Hepatocyte (in vitro differentiated cells): Measurements from ENCODE around the gene AZIN2. TPM values are rescaled to one million over a fixed set of nuclear protein-coding genes. Genes with fewer than 3 reads are reported as not detected.

Source experiments
- DNase-seq: peaks from one replicate; pipeline ENCODE4 v3.0.0-alpha.2; 2016; ENCODE audit warnings: low spot score
- H2AFZ ChIP-seq: fragments of 200-600 bp; sonication (generic); 2 replicates; pipeline ENCODE4 v1.6.0; 2016; ENCODE audit warnings: antibody characterized with exemption, mild to moderate bottlenecking
- H3K27ac ChIP-seq: fragments of 200-600 bp; sonication (generic); 2 replicates; pipeline ENCODE4 v1.5.1; 2016; ENCODE audit warnings: mild to moderate bottlenecking
- H3K27me3 ChIP-seq: fragments of 200-600 bp; sonication (generic); 2 replicates; pipeline ENCODE4 v1.6.1; 2016
- H3K36me3 ChIP-seq: fragments of 200-600 bp; sonication (generic); replicated peaks from 2 replicates; pipeline ENCODE4 v1.5.1; 2016; ENCODE audit warnings: low read depth; ENCODE audit not compliant: insufficient read depth
- H3K4me1 ChIP-seq: fragments of 200-600 bp; sonication (generic); 2 replicates; pipeline ENCODE4 v1.5.1; 2016; ENCODE audit warnings: mild to moderate bottlenecking, moderate library complexity; ENCODE audit not compliant: insufficient read depth
- H3K4me2 ChIP-seq: fragments of 200-600 bp; sonication (generic); 2 replicates; pipeline ENCODE4 v1.6.0; 2016
- H3K4me3 ChIP-seq: fragments of 200-600 bp; sonication (generic); 2 replicates; pipeline ENCODE4 v1.5.1; 2016; ENCODE audit warnings: mild to moderate bottlenecking
- H3K79me2 ChIP-seq: fragments of 200-600 bp; sonication (generic); 2 replicates; pipeline ENCODE4 v1.6.0; 2017; ENCODE audit warnings: mild to moderate bottlenecking
- H3K9me2 ChIP-seq: fragments of 200-600 bp; sonication (generic); replicated peaks from 2 replicates; pipeline ENCODE4 v1.6.0; 2017; ENCODE audit warnings: mild to moderate bottlenecking; ENCODE audit not compliant: insufficient read depth
- H3K9me3 ChIP-seq: fragments of 200-600 bp; sonication (generic); 2 replicates; pipeline ENCODE4 v1.5.1; 2016; ENCODE audit warnings: low read depth, mild to moderate bottlenecking
- H4K20me1 ChIP-seq: fragments of 200-600 bp; sonication (generic); 2 replicates; pipeline ENCODE4 v1.6.0; 2016; ENCODE audit warnings: mild to moderate bottlenecking; ENCODE audit not compliant: insufficient read depth, poor library complexity, severe bottlenecking
- CTCF ChIP-seq: fragments of 200-600 bp; sonication (generic); IDR thresholded peaks from 2 replicates; pipeline ENCODE4 v1.5.1; 2016; ENCODE audit warnings: antibody characterized with exemption, mild to moderate bottlenecking; ENCODE audit not compliant: poor library complexity
- EZH2 ChIP-seq: fragments of 200-600 bp; sonication (generic); IDR thresholded peaks from 2 replicates; pipeline ENCODE4 v1.6.1; 2016; ENCODE audit warnings: antibody characterized with exemption, mild to moderate bottlenecking, borderline replicate concordance
- EZH2phosphoT487 ChIP-seq: fragments of 200-600 bp; sonication (generic); IDR thresholded peaks from one replicate; pipeline ENCODE4 v1.6.1; 2018; ENCODE audit warnings: antibody characterized with exemption, mild to moderate bottlenecking, low read depth, moderate library complexity; ENCODE audit not compliant: unreplicated experiment, severe bottlenecking
- WGBS: methylation state at CpG from one replicate; pipeline ENCODE4 v1.1.6; 2016; ENCODE audit warnings: low lambda C conversion rate; ENCODE audit errors: missing lambda C conversion rate; 5-methylcytosine and 5-hydroxymethylcytosine counted together
- polyA plus RNA-seq: library from polyadenylated mRNA; unstranded; fragments of >200 nt; fragmentation: Nextera tagmentation; extraction: Ambion mirVana; gene quantifications from 2 replicates; pipeline ENCODE4 v1.2.1, GENCODE V29; 2016
- total RNA-seq: library from RNA; depleted of rRNA; stranded (reverse); fragments of >200 nt; gene quantifications from 2 replicates; pipeline ENCODE4 v1.2.3, GENCODE V29; 2014

The AZIN2 gene
- total and polyA plus RNA-seq, 2 experiments from 2014 or later: 1.8 to 2.8 TPM

- no peak for DNase-seq
- Histone ChIP-seq H3K9me2 (no peaks in the 10 kb centered on the region), H3K36me3 (no peaks in the 10 kb centered on the region), H4K20me1 (no peaks in the 10 kb centered on the region), H3K27me3 (no peaks in the 10 kb centered on the region), H3K27ac (no peak overlapping the region), H3K4me3 (no peak overlapping the region), H3K4me2 (no peak overlapping the region), H2AFZ (no peak overlapping the region), H3K4me1 (no peaks in the 10 kb centered on the region), H3K79me2 (no peaks in the 10 kb centered on the region), H3K9me3 (no peaks in the 10 kb centered on the region)
- TF ChIP-seq EZH2 (no peak), EZH2phosphoT487 (no peak), CTCF (no peak)
- 88% methylated on average over 7 of the region's 7 CpGs for WGBS
These were observed 15.5 kb downstream of the AZIN2 start for GRCh38 chr1:33096363-33097005.

- H3K27me3 ChIP-seq: no peaks in the 10 kb centered on the region
- no peaks in the 10 kb centered on the region for H3K4me1 ChIP-seq
- H3K4me2 ChIP-seq: no peak overlapping the region
- H2AFZ ChIP-seq: no peak overlapping the region
- H3K9me3 ChIP-seq: no peaks in the 10 kb centered on the region
- TF ChIP-seq CTCF: no peak
- no peak for TF ChIP-seq EZH2phosphoT487
- no peak for TF ChIP-seq EZH2
- no peaks in the 10 kb centered on the region for H4K20me1 ChIP-seq
- 96% methylated on average over 3 of the region's 3 CpGs for WGBS
- DNase-seq: no peak
- H3K36me3 ChIP-seq: no peaks in the 10 kb centered on the region
- no peaks in the 10 kb centered on the region for H3K79me2 ChIP-seq
- no peak overlapping the region for H3K27ac ChIP-seq
- H3K4me3 ChIP-seq: no peak overlapping the region
- H3K9me2 ChIP-seq: no peaks in the 10 kb centered on the region
These were observed 16.2 kb downstream of the AZIN2 start for GRCh38 chr1:33097137-33097611.

- Histone ChIP-seq H3K36me3 (no peaks in the 10 kb centered on the region), H3K4me3 (no peak overlapping the region), H3K9me3 (no peaks in the 10 kb centered on the region), H3K27me3 (no peaks in the 10 kb centered on the region), H3K4me2 (no peak overlapping the region), H3K27ac (no peak overlapping the region), H2AFZ (no peak overlapping the region), H4K20me1 (no peaks in the 10 kb centered on the region), H3K4me1 (no peaks in the 10 kb centered on the region), H3K79me2 (no peaks in the 10 kb centered on the region), H3K9me2 (no peaks in the 10 kb centered on the region)
- DNase-seq: no peak
- TF ChIP-seq EZH2 (no peak), CTCF (no peak), EZH2phosphoT487 (no peak)
- 92% methylated on average over 4 of the region's 4 CpGs for WGBS
These were observed 16.8 kb downstream of the AZIN2 start for GRCh38 chr1:33097762-33098161.

- TF ChIP-seq CTCF (no peak), EZH2phosphoT487 (no peak), EZH2 (no peak)
- Histone ChIP-seq H3K79me2 (no peaks in the 10 kb centered on the region), H3K9me3 (no peaks in the 10 kb centered on the region), H3K27ac (peak overlapping the region; percentile 83), H3K27me3 (no peaks in the 10 kb centered on the region), H3K4me3 (no peak overlapping the region), H3K4me2 (no peak overlapping the region), H3K36me3 (no peaks in the 10 kb centered on the region), H2AFZ (no peak overlapping the region), H3K4me1 (no peaks in the 10 kb centered on the region), H3K9me2 (no peaks in the 10 kb centered on the region), H4K20me1 (no peaks in the 10 kb centered on the region)
- DNase-seq: no peak
These were observed 17.4 kb downstream of the AZIN2 start for GRCh38 chr1:33098371-33098770.
